ENCODE data around the gene GRK5. TPM values are rescaled to one million over a fixed set of nuclear protein-coding genes. Genes with fewer than 3 reads are reported as not detected.
"Not testable (repeated sequence)": the region's sequence is repeated elsewhere in the genome, so short reads cannot be mapped to it uniquely, and the experiment has no call there.

Gene GRK5
- total RNA-seq, 4 donors from 2014 or later = 6.0 to 111 (median 9.5) TPM

DNA sequence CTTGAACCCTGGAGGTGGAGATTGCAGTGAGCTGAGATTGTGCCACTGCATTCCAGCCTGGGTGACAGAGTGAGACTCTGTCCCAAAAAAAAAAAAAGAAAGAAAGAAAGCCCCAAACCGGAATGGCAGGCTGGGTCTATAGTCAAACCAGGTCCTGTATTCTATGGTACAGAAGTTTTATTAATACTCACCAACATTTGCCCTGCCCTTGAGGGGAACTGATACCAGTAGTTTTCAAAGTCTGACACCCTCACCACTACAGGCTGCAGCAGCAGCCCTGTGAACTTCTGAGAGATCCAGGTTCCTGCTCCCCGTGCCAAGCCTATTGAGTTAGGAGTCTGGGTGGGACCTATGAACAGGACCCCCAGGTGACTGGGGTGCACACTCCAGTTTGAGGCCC lies 254.6 kb downstream of the GRK5 start:
- in situ Hi-C loops (cut with MboI; ENCODE audit: low pct_ligation_motif_present in 1 of 4, low pct_unique_long_range_greater_than_20kb in 1 of 4, low sequenced_read_pairs in 3 of 4) (no loop called here), intact Hi-C loops (cut with DNase I; ENCODE audit: low total_unique reads) (no loop called here)
- TF ChIP-seq POLR2AphosphoS5 (IDR thresholded peaks at IDR 0.05) (no peak), EP300 (IDR thresholded peaks at IDR 0.05; ENCODE audit: low read depth) (no peak), POLR2A (IDR thresholded peaks at IDR 0.05) (no peak)
- TF ChIP-seq, protein P1, sequence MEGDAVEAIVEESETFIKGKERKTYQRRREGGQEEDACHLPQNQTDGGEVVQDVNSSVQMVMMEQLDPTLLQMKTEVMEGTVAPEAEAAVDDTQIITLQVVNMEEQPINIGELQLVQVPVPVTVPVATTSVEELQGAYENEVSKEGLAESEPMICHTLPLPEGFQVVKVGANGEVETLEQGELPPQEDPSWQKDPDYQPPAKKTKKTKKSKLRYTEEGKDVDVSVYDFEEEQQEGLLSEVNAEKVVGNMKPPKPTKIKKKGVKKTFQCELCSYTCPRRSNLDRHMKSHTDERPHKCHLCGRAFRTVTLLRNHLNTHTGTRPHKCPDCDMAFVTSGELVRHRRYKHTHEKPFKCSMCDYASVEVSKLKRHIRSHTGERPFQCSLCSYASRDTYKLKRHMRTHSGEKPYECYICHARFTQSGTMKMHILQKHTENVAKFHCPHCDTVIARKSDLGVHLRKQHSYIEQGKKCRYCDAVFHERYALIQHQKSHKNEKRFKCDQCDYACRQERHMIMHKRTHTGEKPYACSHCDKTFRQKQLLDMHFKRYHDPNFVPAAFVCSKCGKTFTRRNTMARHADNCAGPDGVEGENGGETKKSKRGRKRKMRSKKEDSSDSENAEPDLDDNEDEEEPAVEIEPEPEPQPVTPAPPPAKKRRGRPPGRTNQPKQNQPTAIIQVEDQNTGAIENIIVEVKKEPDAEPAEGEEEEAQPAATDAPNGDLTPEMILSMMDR (IDR thresholded peaks at IDR 0.05) = no peak
- Histone ChIP-seq H3K27ac (no peak overlapping the region), H3K9me3 (no peaks in the 10 kb centered on the region), H3K4me3 (no peak overlapping the region), H3K36me3 (no peaks in the 10 kb centered on the region), H3K27me3 (no peaks in the 10 kb centered on the region), H3K4me1 (no peaks in the 10 kb centered on the region)
- no peak for DNase-seq
- 55 to 72% methylated on average over 1 to 2 of the region's 2 CpGs for WGBS, 2 donors (ENCODE audit: low coverage in 1 of 2)

GRCh38 chr10:119462773-119463172 lies 255.4 kb downstream of the GRK5 start:
- H3K9me3 ChIP-seq = no peaks in the 10 kb centered on the region
- in situ Hi-C loops (cut with MboI; ENCODE audit: low pct_ligation_motif_present in 1 of 4, low pct_unique_long_range_greater_than_20kb in 1 of 4, low sequenced_read_pairs in 3 of 4) = no loop called here
- H3K36me3 ChIP-seq = no peaks in the 10 kb centered on the region
- no peak for TF ChIP-seq POLR2AphosphoS5 (IDR thresholded peaks at IDR 0.05)
- no peak for TF ChIP-seq EP300 (IDR thresholded peaks at IDR 0.05; ENCODE audit: low read depth)
- TF ChIP-seq, protein P1 (IDR thresholded peaks at IDR 0.05) = no peak
- no peak for TF ChIP-seq POLR2A (IDR thresholded peaks at IDR 0.05)
- no peaks in the 10 kb centered on the region for H3K4me1 ChIP-seq
- no peak overlapping the region for H3K27ac ChIP-seq
- no peak for DNase-seq
- intact Hi-C loops (cut with DNase I; ENCODE audit: low total_unique reads) = no loop called here
- H3K27me3 ChIP-seq = no peaks in the 10 kb centered on the region
- WGBS, 2 donors (ENCODE audit: low coverage in 1 of 2) = 91 to 100% methylated on average over 2 to 4 of the region's 4 CpGs
- no peak overlapping the region for H3K4me3 ChIP-seq

DNA sequence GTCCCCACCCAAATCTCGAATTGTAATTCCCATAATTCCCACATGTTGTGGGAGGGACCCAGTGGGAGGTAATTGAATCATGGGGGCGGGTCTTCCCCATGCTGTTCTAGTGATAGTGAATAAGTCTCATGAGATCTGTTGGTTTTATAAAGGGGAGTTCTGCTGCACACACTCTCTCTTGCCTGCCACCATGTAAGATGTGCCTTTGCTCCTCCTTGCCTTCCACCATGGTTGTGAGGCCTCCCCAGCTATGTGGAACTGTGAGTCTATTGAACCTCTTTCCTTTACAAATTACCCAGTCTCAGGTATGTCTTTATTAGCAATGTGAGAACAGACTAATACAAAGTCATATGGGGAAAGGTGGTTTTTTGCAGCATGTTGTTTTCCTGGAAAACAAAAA lies 255.8 kb downstream of the GRK5 start:
- H3K9me3 ChIP-seq; DNase-seq; H3K36me3 ChIP-seq; H3K27me3 ChIP-seq; H3K27ac ChIP-seq; H3K4me3 ChIP-seq; intact Hi-C loops (cut with DNase I; ENCODE audit: low total_unique reads); in situ Hi-C loops (cut with MboI; ENCODE audit: low pct_ligation_motif_present in 1 of 4, low pct_unique_long_range_greater_than_20kb in 1 of 4, low sequenced_read_pairs in 3 of 4); H3K4me1 ChIP-seq: not testable (repeated sequence)
- 78% methylated on average over 2 of the region's 2 CpGs; no CpG with 5 or more reads in 1 of the 2 donors for WGBS, 2 donors (ENCODE audit: low coverage in 1 of 2)

- Histone ChIP-seq H3K27ac (no peak overlapping the region), H3K9me3 (no peaks in the 10 kb centered on the region), H3K4me3 (no peak overlapping the region), H3K36me3 (no peaks in the 10 kb centered on the region), H3K4me1 (no peaks in the 10 kb centered on the region), H3K27me3 (no peaks in the 10 kb centered on the region)
- intact Hi-C loops (cut with DNase I; ENCODE audit: low total_unique reads) (no loop called here), in situ Hi-C loops (cut with MboI; ENCODE audit: low pct_ligation_motif_present in 1 of 4, low pct_unique_long_range_greater_than_20kb in 1 of 4, low sequenced_read_pairs in 3 of 4) (no loop called here)
- TF ChIP-seq, protein P1 (IDR thresholded peaks at IDR 0.05) = no peak
- TF ChIP-seq POLR2A (IDR thresholded peaks at IDR 0.05) (no peak), EP300 (IDR thresholded peaks at IDR 0.05; ENCODE audit: low read depth) (no peak), POLR2AphosphoS5 (IDR thresholded peaks at IDR 0.05) (no peak)
- no peak for DNase-seq
- WGBS, 2 donors (ENCODE audit: low coverage in 1 of 2) = 80 to 92% methylated on average over 4 of the region's 4 CpGs
Measured at GRCh38 chr10:119465085-119465484, 257.7 kb downstream of the GRK5 start.

DNA sequence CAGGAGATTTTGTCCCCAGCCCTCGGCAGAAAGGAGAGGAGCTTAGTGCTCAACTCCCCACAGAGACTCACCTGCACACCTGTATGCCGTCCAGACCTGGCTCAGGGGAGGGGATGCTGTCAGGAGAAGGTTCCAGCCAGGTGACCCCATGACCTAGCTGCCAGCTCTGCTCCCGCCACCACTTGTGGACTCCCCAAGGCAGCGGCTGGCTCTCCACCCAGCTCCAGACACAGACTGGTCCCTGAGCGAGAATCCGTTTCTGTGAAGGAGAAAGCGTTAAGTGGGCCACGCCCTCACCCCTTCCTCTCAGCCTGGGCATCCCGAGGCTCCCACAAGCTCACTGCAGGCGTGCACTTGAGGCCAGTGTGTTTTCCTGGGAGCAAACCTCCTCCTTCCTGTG lies 258.7 kb downstream of the GRK5 start:
- no peak for DNase-seq
- intact Hi-C loops (cut with DNase I; ENCODE audit: low total_unique reads) = no loop called here
- 71% methylated on average over 10 of the region's 10 CpGs; no CpG with 5 or more reads in 1 of the 2 donors for WGBS, 2 donors (ENCODE audit: low coverage in 1 of 2)
- H3K9me3 ChIP-seq = no peaks in the 10 kb centered on the region
- no peaks in the 10 kb centered on the region for H3K36me3 ChIP-seq
- H3K27ac ChIP-seq = no peak overlapping the region
- no peaks in the 10 kb centered on the region for H3K4me1 ChIP-seq
- TF ChIP-seq EP300 (IDR thresholded peaks at IDR 0.05; ENCODE audit: low read depth) (no peak), POLR2A (IDR thresholded peaks at IDR 0.05) (no peak)
- H3K4me3 ChIP-seq = no peak overlapping the region
- no peaks in the 10 kb centered on the region for H3K27me3 ChIP-seq
- in situ Hi-C loops (cut with MboI; ENCODE audit: low pct_ligation_motif_present in 1 of 4, low pct_unique_long_range_greater_than_20kb in 1 of 4, low sequenced_read_pairs in 3 of 4) = no loop called here
